GM11168 (cell line): ENCODE measurements around the gene TIMM13.
"Not testable (repeated sequence)": the region's sequence is repeated elsewhere in the genome, so short reads cannot be mapped to it uniquely, and the experiment has no call there.

ENCODE experiments used
- in situ Hi-C: fragments of 300-500 bp; cut with MboI; formaldehyde crosslinking; loops from one replicate; pipeline ENCODE4 v1.12.0; 2022; ENCODE audit warnings: low sequenced_read_pairs; ENCODE audit not compliant: unreplicated experiment

The TIMM13 gene

GRCh38 chr19:2419754-2420153 lies 7.6 kb downstream of the TIMM13 start:
- in situ Hi-C loops, result no loop called here

- in situ Hi-C loops, result no loop called here
Observed at GRCh38 chr19:2417881-2418406, 9.4 kb downstream of the TIMM13 start.

GRCh38 chr19:2417436-2417835 lies 9.9 kb downstream of the TIMM13 start:
- in situ Hi-C loops, result not testable (repeated sequence)

- in situ Hi-C loops, result no loop called here
Observed at GRCh38 chr19:2416321-2417097, 10.9 kb downstream of the TIMM13 start.

GRCh38 chr19:2415973-2416319 lies 11.4 kb downstream of the TIMM13 start:
- in situ Hi-C loops, result no loop called here

GRCh38 chr19:2415281-2415972 lies 12.0 kb downstream of the TIMM13 start:
- in situ Hi-C loops, result no loop called here

GRCh38 chr19:2413629-2414028 lies 13.8 kb downstream of the TIMM13 start:
- in situ Hi-C loops, result no loop called here

- in situ Hi-C loops, result no loop called here
Observed at GRCh38 chr19:2413159-2413558, 14.2 kb downstream of the TIMM13 start.

- in situ Hi-C loops, result no loop called here
Observed at GRCh38 chr19:2412449-2412848, 14.9 kb downstream of the TIMM13 start.

- in situ Hi-C loops, result no loop called here
Observed at GRCh38 chr19:2411709-2412108, 15.7 kb downstream of the TIMM13 start.

- in situ Hi-C loops, result no loop called here
Observed at GRCh38 chr19:2410023-2410422, 17.4 kb downstream of the TIMM13 start.

- in situ Hi-C loops, result no loop called here
Observed at GRCh38 chr19:2409352-2409912, 18.0 kb downstream of the TIMM13 start.

GRCh38 chr19:2408247-2408646 lies 19.1 kb downstream of the TIMM13 start:
- in situ Hi-C loops, result no loop called here

GRCh38 chr19:2399582-2399981 lies 27.8 kb downstream of the TIMM13 start:
- in situ Hi-C loops, result loop anchor here (25.0 kb wide), 1 partner anchor 112 kb away; the partner anchor contains the start of gene PEAK3

- in situ Hi-C loops, result loop anchor here (25.0 kb wide), 1 partner anchor 112 kb away; the partner anchor contains the start of gene PEAK3
Observed at GRCh38 chr19:2398735-2399305, 28.6 kb downstream of the TIMM13 start.

- in situ Hi-C loops, result loop anchor here (25.0 kb wide), 1 partner anchor 110 kb away; the partner anchor contains the start of gene PEAK3
Observed at GRCh38 chr19:2397173-2397572, 30.2 kb downstream of the TIMM13 start.

GRCh38 chr19:2395293-2395829 lies 32.0 kb downstream of the TIMM13 start:
- in situ Hi-C loops, result loop anchor here (25.0 kb wide), 1 partner anchor 108 kb away; the partner anchor contains the start of gene PEAK3

GRCh38 chr19:2394442-2395292 lies 32.7 kb downstream of the TIMM13 start:
- in situ Hi-C loops, result loop anchor here (25.0 kb wide), 1 partner anchor 107 kb away; the partner anchor contains the start of gene PEAK3

GRCh38 chr19:2394054-2394441 lies 33.3 kb downstream of the TIMM13 start:
- in situ Hi-C loops, result loop anchor here (25.0 kb wide), 1 partner anchor 107 kb away; the partner anchor contains the start of gene PEAK3
